Upper lobe of left lung (tissue), 4 donors: Measurements from ENCODE around the gene VTCN1.

Experiments
- POLR2A ChIP-seq, 4 donors: fragments of 450-650 bp; IDR thresholded peaks; one replicate each; pipeline ENCODE4 v1.5.1; 2016 to 2017; ENCODE audit warnings: antibody characterized with exemption in 4 of 4, mild to moderate bottlenecking in 2 of 4
- POLR2AphosphoS5 ChIP-seq, 2 donors: sonication (generic); formaldehyde crosslinking; IDR thresholded peaks; one replicate each; pipeline ENCODE4 v1.5.1; 2017; ENCODE audit warnings: antibody characterized with exemption in 2 of 2
- TF ChIP-seq, protein P1 (sequence below), 6 experiments: fragments of 450-650 bp in 4 of 6; fragments of 200-600 bp in 2 of 6; sonication (generic) in 2 of 6; IDR thresholded peaks; one replicate each; pipeline ENCODE4 v1.5.1; 2016 to 2019; ENCODE audit warnings: antibody characterized with exemption in 6 of 6

DNA sequence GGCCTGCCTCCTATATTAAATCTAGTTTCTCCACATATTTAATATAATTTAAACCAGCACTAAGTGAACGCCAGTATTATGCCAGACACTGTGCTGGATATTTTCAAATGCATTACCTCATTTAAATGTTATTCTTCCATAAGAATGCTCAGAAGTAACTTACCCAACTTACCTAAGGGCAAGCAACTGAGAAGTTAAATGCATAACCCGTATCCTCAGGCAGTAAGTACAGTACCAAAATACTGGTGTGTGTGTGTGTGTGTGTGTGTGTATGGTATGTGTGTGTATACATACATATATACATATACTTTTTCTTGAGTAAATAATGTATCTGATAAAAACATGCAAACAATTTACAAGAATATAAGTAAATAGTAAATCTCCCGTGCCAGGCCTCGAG is 80.2 kb downstream of the VTCN1 start:
- TF ChIP-seq POLR2A (IDR thresholded peaks at IDR 0.05) = no peak
- TF ChIP-seq, protein P1, sequence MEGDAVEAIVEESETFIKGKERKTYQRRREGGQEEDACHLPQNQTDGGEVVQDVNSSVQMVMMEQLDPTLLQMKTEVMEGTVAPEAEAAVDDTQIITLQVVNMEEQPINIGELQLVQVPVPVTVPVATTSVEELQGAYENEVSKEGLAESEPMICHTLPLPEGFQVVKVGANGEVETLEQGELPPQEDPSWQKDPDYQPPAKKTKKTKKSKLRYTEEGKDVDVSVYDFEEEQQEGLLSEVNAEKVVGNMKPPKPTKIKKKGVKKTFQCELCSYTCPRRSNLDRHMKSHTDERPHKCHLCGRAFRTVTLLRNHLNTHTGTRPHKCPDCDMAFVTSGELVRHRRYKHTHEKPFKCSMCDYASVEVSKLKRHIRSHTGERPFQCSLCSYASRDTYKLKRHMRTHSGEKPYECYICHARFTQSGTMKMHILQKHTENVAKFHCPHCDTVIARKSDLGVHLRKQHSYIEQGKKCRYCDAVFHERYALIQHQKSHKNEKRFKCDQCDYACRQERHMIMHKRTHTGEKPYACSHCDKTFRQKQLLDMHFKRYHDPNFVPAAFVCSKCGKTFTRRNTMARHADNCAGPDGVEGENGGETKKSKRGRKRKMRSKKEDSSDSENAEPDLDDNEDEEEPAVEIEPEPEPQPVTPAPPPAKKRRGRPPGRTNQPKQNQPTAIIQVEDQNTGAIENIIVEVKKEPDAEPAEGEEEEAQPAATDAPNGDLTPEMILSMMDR (IDR thresholded peaks at IDR 0.05) = no peak
- no peak for TF ChIP-seq POLR2AphosphoS5 (IDR thresholded peaks at IDR 0.05)
